HG03469 (cell line): ENCODE measurements around the gene GJA1.

ENCODE experiments used
- ATAC-seq: cut with Tn5 transposase; IDR thresholded peaks from one replicate; pipeline ENCODE4 v1.9.1; 2021; ENCODE audit warnings: mild to moderate bottlenecking, moderate library complexity, moderate number of reproducible peaks; ENCODE audit not compliant: unreplicated experiment

GJA1 gene

GRCh38 chr6:121482004-121482693 lies 46.7 kb downstream of the GJA1 start:
- ATAC-seq: no peak

- no peak for ATAC-seq
These were observed 47.3 kb downstream of the GJA1 start for GRCh38 chr6:121482751-121483150.

- no peak for ATAC-seq
These were observed 49.9 kb downstream of the GJA1 start for GRCh38 chr6:121485359-121485811.

- ATAC-seq: no peak
These were observed 56.1 kb downstream of the GJA1 start for GRCh38 chr6:121491576-121491975.

DNA sequence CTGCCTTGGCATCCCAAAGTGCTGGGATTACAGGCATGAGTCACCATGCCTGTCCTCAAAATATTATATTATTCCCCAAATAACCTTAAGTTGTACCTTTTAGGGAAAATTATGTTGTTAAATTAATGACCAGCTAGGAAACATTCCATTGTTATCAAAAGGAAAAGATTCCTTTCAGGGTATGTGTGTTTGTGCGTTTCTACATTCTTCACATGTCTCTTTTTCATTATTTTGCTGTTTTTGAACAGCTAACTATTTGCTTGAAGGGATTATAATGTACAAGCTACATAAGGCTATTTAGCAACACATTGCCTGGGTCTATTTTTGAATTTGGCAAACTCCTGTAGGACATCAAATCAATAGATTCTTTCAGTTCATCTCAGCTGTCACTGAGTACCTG lies 57.1 kb downstream of the GJA1 start:
- no peak for ATAC-seq

DNA sequence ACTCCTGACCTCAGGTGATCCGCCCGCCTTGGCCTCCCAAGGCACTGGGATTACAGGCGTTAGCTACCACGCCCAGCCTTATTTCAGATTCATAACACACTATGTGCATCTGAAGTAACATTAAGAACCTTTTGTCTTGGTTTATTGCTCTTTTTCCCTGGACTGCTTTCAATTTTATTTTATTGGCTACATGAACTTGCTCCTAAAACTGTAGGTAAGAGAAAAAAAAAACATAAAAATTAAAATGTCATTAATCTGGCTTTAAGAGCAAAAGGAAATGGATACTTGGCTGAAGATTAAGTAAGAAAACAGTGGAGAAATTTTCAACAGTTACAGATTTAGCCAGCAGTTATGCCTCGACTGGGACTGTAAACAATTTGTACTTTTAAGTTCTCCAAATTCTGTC lies 62.5 kb downstream of the GJA1 start:
- ATAC-seq: no peak

GRCh38 chr6:121498481-121499276 lies 63.2 kb downstream of the GJA1 start:
- no peak for ATAC-seq
